K562 (cell line): ENCODE data around the gene TTLL9. TPM values are rescaled to one million over a fixed set of nuclear protein-coding genes. Genes with fewer than 3 reads are reported as not detected.

Experiments
- ATAC-seq: fragments of 200-7000 bp; cut with Tn5 transposase; 3 replicates; pipeline ENCODE4 v1.9.1; 2020; ENCODE audit warnings: moderate library complexity
- BruUV-seq: library from RNA; stranded (reverse); fragments of 400-500 nt; replicated peaks from 2 replicates; lab custom pipeline; 2021; lab: Mats Ljungman, UMichigan
- CTCF ChIA-PET: fragments of 300-600 bp; formaldehyde crosslinking; extraction: SDS; loops from one replicate; lab custom pipeline; 2021; ENCODE audit warnings: low intra/inter-chr PET ratio; lab: Yijun Ruan, JAX
- POLR2A ChIA-PET: fragments of 300-600, 350-650 bp; sonication (Branson Sonifier 250); formaldehyde crosslinking; extraction: SDS; loops from one replicate; lab custom pipeline; 2021; ENCODE audit warnings: antibody characterized with exemption, inconsistent platforms; lab: Yijun Ruan, JAX
- DNase-seq, 4 experiments: peaks; one replicate each; pipeline versions ENCODE4 v3.0.0 to v3.0.0-alpha.2; 2011 to 2018; ENCODE audit warnings: low spot score in 3 of 4, mixed read lengths in 3 of 4; ENCODE audit errors: extremely low read depth in 1 of 4
- FAIRE-seq: peaks from 2 replicates; lab custom pipeline; 2011; peaks lifted over from hg19 to GRCh38; lab: Jason Lieb, UNC
- H2AFZ ChIP-seq: 2 replicates; pipeline ENCODE4 v1.6.0; 2011; ENCODE audit warnings: low read depth, low read length, control low read depth, inconsistent platforms
- H3K27ac ChIP-seq: fragments of 200-600 bp; 3 replicates; pipeline ENCODE4 v1.8.0; 2011; ENCODE audit warnings: low read depth, mild to moderate bottlenecking, control low read depth, inconsistent platforms, low read length, moderate library complexity, mixed read lengths; ENCODE audit errors: extremely low read depth
- H3K27me3 ChIP-seq, 2 experiments: fragments of 300-600 bp in 1 of 2; 2 replicates in 1 of 2; 3 replicates in 1 of 2; pipeline versions ENCODE4 v1.6.0 to v1.8.0; 2011; ENCODE audit warnings: inconsistent platforms in 2 of 2, low read length in 2 of 2, mild to moderate bottlenecking in 1 of 2, mixed read lengths in 1 of 2, moderate library complexity in 1 of 2; ENCODE audit not compliant: control insufficient read depth in 2 of 2, insufficient read depth in 2 of 2
- H3K36me3 ChIP-seq: fragments of 300-600 bp; 3 replicates; pipeline ENCODE4 v1.8.0; 2011; ENCODE audit warnings: mild to moderate bottlenecking, low read length, inconsistent platforms; ENCODE audit not compliant: control insufficient read depth, insufficient read depth
- H3K4me1 ChIP-seq, 2 experiments: fragments of 200-600 bp in 1 of 2; replicated peaks in 1 of 2; 2 replicates in 1 of 2; 3 replicates in 1 of 2; pipeline versions ENCODE4 v1.5.1 to v1.8.0; 2011; ENCODE audit warnings: inconsistent platforms in 2 of 2, low read length in 2 of 2, mild to moderate bottlenecking in 1 of 2, mixed read lengths in 1 of 2, moderate library complexity in 1 of 2; ENCODE audit not compliant: control insufficient read depth in 2 of 2, insufficient read depth in 2 of 2
- H3K4me2 ChIP-seq: 2 replicates; pipeline ENCODE4 v1.6.1; 2011; ENCODE audit warnings: low read length, control low read depth, inconsistent platforms, mixed read lengths; ENCODE audit not compliant: insufficient read depth
- H3K4me3 ChIP-seq: fragments of 200-600 bp; sonication (generic), shearing (Covaris generic); 2 replicates; pipeline ENCODE4 v1.5.1; 2016; ENCODE audit warnings: control low read depth, inconsistent platforms
- H3K79me2 ChIP-seq: fragments of 200-600 bp; 3 replicates; pipeline ENCODE4 v1.8.0; 2011; ENCODE audit warnings: low read length, inconsistent platforms; ENCODE audit not compliant: control insufficient read depth, insufficient read depth
- H3K9ac ChIP-seq, 2 experiments: 2 replicates each; pipeline versions ENCODE4 v1.6.0 to v1.6.1; 2011; ENCODE audit warnings: low read depth in 2 of 2, low read length in 2 of 2, control low read depth in 1 of 2, inconsistent platforms in 1 of 2, mild to moderate bottlenecking in 1 of 2, mixed read lengths in 1 of 2; ENCODE audit not compliant: insufficient read depth in 1 of 2
- H3K9me1 ChIP-seq: one replicate; pipeline ENCODE4 v1.6.0; 2011; ENCODE audit warnings: inconsistent platforms, mild to moderate bottlenecking, low read length, moderate library complexity; ENCODE audit not compliant: control insufficient read depth, insufficient read depth
- H3K9me3 ChIP-seq: replicated peaks from 2 replicates; pipeline ENCODE4 v1.5.1; 2011; ENCODE audit warnings: low read depth, low read length, inconsistent platforms; ENCODE audit not compliant: control insufficient read depth, insufficient read depth
- H4K20me1 ChIP-seq: replicated peaks from 2 replicates; pipeline ENCODE4 v1.6.1; 2011; ENCODE audit warnings: low read length, inconsistent platforms, mixed read lengths; ENCODE audit not compliant: control insufficient read depth, insufficient read depth
- BCOR ChIP-seq: fragments of 450-650 bp; IDR thresholded peaks from 2 replicates; pipeline ENCODE4 v1.6.1; 2016
- HDAC2 ChIP-seq: fragments of 450-650 bp; IDR thresholded peaks from 2 replicates; pipeline ENCODE4 v1.6.1; 2016; ENCODE audit warnings: mild to moderate bottlenecking
- HEY1 ChIP-seq: fragments of 250-450 bp; sonication (Bioruptor Pico); IDR thresholded peaks from 2 replicates; pipeline ENCODE4 v1.5.0; 2020; ENCODE audit warnings: mild to moderate bottlenecking, moderate library complexity, borderline replicate concordance
- MEIS2 ChIP-seq: fragments of 450-650 bp; IDR thresholded peaks from 2 replicates; pipeline ENCODE4 v1.6.1; 2014; ENCODE audit warnings: mild to moderate bottlenecking; ENCODE audit not compliant: partially characterized antibody
- PCBP2 ChIP-seq: fragments of 200-400 bp; formaldehyde crosslinking; IDR thresholded peaks from 2 replicates; pipeline ENCODE4 v1.6.1; 2018; ENCODE audit warnings: low read length, low read depth, mild to moderate bottlenecking, moderate library complexity; ENCODE audit not compliant: poor library complexity, severe bottlenecking
- RBM25 ChIP-seq: fragments of 200-400 bp; formaldehyde crosslinking; IDR thresholded peaks from 2 replicates; pipeline ENCODE4 v1.6.1; 2018; ENCODE audit warnings: low read length, low read depth, moderate library complexity; ENCODE audit not compliant: severe bottlenecking
- RCOR1 ChIP-seq, 2 experiments: IDR thresholded peaks; 2 replicates each; pipeline ENCODE4 v1.6.1; 2012; ENCODE audit warnings: low read depth in 2 of 2, low read length in 2 of 2, borderline replicate concordance in 1 of 2, improper control_type of control experiment in 1 of 2
- ZFP36 ChIP-seq: fragments of 150-350 bp; IDR thresholded peaks from 2 replicates; pipeline ENCODE4 v1.6.1; 2018; ENCODE audit warnings: low read length, low read depth; ENCODE audit not compliant: partially characterized antibody
- WGBS: fragments of 100-300 bp; shearing (Covaris generic); methylation state at CpG from one replicate; pipeline ENCODE4 v1.1.6; 2016; ENCODE audit warnings: low coverage, mixed read lengths; ENCODE audit not compliant: insufficient coverage; ENCODE audit errors: missing lambda C conversion rate; 5-methylcytosine and 5-hydroxymethylcytosine counted together
- in situ Hi-C: fragments of 300-500 bp; cut with MboI; formaldehyde crosslinking; loops from 4 replicates; pipeline ENCODE4 v1.15.0; 2018; ENCODE audit warnings: inconsistent platforms, mixed read lengths
- intact Hi-C: fragments of 100-400 bp; cut with micrococcal nuclease; formaldehyde crosslinking; loops from 2 replicates; pipeline ENCODE4 v1.14.2; 2022
- polyA plus RNA-seq, 8 experiments: library from polyadenylated mRNA; depleted of rRNA in 4 of 8; stranded (reverse) in 5 of 8; unstranded in 3 of 8; fragments of >200 nt; fragmentation: Nextera tagmentation in 2 of 8; fragmentation: Illumina TruSeq in 1 of 8; extraction: Ambion mirVana in 2 of 8; extraction: Trizol in 1 of 8; gene quantifications; 2 replicates each; pipeline versions ENCODE4 v1.2.1 to v1.2.3, GENCODE V29; 2011 to 2014; ENCODE audit warnings: inconsistent platforms in 1 of 8, missing spikeins in 1 of 8
- total RNA-seq, 7 experiments: library from RNA; depleted of rRNA in 6 of 7; stranded (reverse); fragments of >200 nt in 6 of 7; fragmentation: Illumina TruSeq in 2 of 7; extraction: Trizol in 2 of 7; gene quantifications; 2 replicates each; pipeline versions ENCODE4 v1.2.1 to v1.2.3, GENCODE V29; 2011 to 2021; ENCODE audit warnings: low replicate concordance in 1 of 7

The TTLL9 gene
- total and polyA plus RNA-seq, 9 of the 15 experiments (the other 6 are each of a cell fraction or from before 2014, with no cell fraction given): 0.06 to 0.07 TPM; not detected in 7

GRCh38 chr20:31922588-31922987 is 52.2 kb downstream of the TTLL9 start:
- FAIRE-seq (no peak), DNase-seq (no peak), ATAC-seq (no peak)
- ChIA-PET CTCF (no interaction called here), POLR2A (no interaction called here)
- Histone ChIP-seq H4K20me1 (peaks cover 26% of the 10 kb centered on the region), H3K9me3 (no peaks in the 10 kb centered on the region), H3K27me3 (peaks cover 4 to 41% of the 10 kb centered on the region in 2 experiments; a peak in 3 of 5 replicates), H2AFZ (no peak overlapping the region), H3K4me1 (peaks cover 12 to 19% of the 10 kb centered on the region in 2 experiments), H3K9ac (no peak overlapping the region), H3K9me1 (peaks cover 3% of the 10 kb centered on the region), H3K27ac (no peak overlapping the region), H3K79me2 (no peaks in the 10 kb centered on the region), H3K4me3 (no peak overlapping the region), H3K4me2 (no peak overlapping the region), H3K36me3 (no peaks in the 10 kb centered on the region)
- intact Hi-C loops (no loop called here), in situ Hi-C loops (no loop called here)
- no TSS peak for BruUV-seq
- TF ChIP-seq RCOR1 (IDR thresholded peaks at IDR 0.05; ENCODE audit: borderline replicate concordance in 1 of 2, low read depth in 2 of 2, low read length in 2 of 2): 0 out of 4 replicates have a peak, but pooled peaks of 1 of the 2 experiments have one; percentile 12
- TF ChIP-seq MEIS2: no peak
- no peak for TF ChIP-seq HEY1
- peak; percentile 82 for TF ChIP-seq RBM25
- TF ChIP-seq ZFP36: peak; percentile 58
- peak; percentile 67 for TF ChIP-seq BCOR
- no peak for TF ChIP-seq PCBP2
- TF ChIP-seq HDAC2: 0 out of 2 replicates have a peak, but pooled peaks have one; percentile 16
- 11% methylated on average over 4 of the region's 4 CpGs for WGBS
